Activated gamma-delta T cell (primary cell): ENCODE measurements around the gene ZDHHC4.
"Not testable (repeated sequence)": the region's sequence is repeated elsewhere in the genome, so short reads cannot be mapped to it uniquely, and the experiment has no call there.

Source experiments
- DNase-seq: peaks from one replicate; lab custom pipeline; 2025; lab: John Stamatoyannopoulos, UW

Gene ZDHHC4

DNA sequence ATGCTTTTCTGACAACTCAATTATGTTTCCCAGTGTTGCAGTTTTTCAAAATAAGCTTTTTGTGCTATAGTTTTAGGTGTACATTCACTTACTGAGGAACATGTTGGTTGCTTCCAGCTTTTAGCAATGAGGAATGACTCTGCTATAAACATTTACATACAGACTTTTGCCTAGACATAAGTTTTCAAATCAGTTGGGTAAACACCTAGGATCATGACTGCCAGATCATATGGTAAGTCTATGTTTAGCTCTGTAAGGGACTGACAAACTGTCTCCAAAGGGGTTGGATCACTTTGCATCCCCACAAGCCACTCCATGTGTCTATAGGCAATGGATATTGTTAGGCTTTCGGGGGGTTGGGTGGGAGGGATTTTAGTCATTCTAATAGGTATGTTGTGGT, 15.1 kb upstream of the ZDHHC4 start:
- DNase-seq, result no peak

DNA sequence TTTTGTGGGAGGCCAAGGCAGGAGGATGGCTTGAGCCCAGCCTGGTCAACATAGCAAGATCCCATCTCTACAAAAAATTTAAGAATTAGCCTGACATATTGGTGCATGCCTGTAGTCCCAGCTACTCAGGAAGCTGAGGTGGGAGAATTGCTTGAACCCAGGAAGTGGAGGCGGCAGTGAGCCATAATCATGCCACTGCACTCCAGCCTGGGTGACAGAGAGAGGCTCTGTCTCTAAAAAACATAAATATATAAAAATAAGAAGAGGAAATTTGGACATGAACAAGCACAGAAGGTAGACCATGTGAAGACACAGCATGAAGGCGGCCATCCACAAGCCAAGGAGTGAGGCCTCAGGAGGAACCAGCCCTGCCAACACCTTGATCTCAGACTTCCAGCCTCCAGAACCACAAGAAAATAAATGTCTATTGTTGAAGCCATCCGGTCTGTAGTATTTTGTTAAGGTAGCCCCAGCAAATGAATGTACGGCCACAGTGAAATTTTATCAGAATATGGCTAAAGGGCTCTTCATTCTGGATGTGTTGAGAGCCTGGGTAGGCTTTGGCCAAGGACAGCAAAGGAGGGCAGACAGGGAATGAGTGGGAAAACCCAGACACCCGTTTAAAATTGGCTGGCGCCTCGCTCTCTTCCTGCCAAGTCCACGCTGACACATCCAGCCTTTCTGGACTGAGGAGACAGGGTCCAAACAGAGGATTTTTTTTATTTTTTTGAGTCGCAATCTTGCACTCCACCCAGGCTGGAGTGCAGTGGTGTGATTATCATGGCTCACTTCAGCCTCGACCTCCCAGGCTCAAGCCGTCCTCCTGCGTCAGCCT, 13.1 kb upstream of the ZDHHC4 start:
- no peak for DNase-seq

DNA sequence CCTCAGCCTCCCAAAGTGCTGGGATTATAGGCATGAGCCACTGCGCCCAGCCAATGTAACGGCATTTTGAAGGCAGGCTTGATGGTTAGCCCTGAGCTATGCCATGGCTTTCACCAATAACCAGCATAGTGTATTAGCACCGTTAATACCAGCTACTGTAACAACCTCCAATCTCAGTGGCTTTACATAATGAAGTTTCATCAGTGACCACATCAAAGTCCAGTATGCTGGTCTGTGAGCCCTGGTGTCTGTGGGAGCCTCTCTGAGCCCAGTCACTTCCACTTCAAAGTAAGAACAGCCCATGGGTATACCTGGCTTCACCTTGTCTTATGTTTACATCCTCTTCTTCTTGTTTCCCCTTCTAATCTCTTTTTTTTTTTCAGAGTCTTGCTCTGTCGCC, 11.6 kb upstream of the ZDHHC4 start:
- DNase-seq, result no peak

DNA sequence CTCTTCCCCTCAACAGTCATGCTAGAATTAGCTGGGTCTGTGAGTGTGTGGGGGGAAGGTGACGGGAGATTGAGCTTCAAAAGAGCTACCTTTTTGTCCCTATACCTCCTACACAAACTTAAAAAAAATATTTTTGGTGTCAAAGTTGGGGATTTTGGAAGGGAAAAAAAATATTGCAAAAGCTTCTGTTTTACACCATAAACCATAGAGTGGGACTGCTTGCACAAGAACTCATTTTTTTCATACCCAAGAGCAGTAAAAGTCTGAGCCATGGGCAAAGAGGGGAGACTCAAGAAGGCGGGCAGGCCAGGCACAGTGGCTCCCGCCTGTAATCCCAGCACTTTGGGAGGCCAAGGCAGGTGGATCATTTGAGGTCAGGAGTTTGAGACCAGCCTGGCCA, 9.4 kb upstream of the ZDHHC4 start:
- no peak for DNase-seq

DNA sequence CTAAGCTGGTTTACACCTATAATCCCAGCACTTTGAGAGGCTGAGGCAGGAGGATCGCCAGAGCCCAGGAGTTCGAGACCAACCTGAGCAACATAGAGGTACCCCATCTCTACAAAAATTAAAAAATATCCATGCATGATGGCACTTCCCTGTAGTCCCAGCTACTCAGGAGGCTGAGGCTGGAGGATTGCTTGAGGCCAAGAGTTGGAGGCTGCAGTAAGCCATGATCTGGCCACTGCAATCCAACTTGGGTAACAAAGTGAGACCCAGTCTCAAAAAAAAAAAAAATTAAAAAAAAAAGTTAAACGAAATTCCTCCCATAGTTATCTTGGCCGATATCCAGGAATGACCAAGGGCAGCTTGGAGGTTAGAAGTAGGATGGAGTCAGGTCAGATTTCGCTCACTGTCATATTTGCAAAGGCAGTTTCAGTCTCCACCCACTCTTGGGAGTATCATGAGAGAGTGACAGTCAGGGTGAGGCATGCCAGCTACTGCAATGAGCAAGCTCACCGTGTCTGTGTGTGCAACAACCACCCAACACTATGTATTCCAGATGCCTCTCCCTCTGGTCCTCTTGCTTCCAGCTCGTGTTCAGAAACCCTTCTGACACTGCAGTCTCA, 6.0 kb upstream of the ZDHHC4 start:
- no peak for DNase-seq

DNA sequence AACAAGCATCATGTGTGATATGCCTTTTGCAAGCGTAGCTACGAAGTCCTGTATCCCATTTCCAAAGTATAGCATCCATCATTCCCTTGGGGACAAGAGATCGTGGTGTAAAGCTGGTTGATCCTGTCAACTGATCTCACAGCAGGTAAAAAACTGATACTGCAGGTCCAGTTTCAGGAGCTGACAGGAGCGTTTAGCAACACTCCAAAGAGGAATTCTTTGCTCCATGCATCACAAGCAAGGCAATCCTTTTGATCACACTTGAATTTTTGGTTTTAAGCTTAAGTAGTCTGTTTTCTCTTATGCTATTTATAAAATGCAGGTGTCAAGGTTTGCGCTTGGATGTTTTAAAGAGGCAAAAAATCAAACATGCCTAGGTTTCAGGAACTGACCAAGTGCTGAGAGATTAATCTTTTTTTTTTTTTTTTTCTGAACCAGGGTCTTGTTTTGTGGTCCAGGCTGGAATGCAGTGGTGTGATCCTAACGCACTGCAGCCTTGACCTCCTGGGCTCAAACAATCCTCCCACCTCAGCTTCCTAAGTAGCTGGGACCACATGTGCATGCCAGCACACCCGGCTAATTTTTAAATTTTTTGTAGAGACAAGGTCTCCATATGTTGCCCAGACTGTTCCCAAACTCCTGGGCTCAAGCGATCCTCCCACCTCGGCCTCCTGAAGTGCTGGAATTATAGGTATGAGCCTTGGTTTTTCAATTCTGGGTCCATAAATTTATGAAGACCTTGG, 1.8 kb upstream of the ZDHHC4 start:
- no peak for DNase-seq

DNA sequence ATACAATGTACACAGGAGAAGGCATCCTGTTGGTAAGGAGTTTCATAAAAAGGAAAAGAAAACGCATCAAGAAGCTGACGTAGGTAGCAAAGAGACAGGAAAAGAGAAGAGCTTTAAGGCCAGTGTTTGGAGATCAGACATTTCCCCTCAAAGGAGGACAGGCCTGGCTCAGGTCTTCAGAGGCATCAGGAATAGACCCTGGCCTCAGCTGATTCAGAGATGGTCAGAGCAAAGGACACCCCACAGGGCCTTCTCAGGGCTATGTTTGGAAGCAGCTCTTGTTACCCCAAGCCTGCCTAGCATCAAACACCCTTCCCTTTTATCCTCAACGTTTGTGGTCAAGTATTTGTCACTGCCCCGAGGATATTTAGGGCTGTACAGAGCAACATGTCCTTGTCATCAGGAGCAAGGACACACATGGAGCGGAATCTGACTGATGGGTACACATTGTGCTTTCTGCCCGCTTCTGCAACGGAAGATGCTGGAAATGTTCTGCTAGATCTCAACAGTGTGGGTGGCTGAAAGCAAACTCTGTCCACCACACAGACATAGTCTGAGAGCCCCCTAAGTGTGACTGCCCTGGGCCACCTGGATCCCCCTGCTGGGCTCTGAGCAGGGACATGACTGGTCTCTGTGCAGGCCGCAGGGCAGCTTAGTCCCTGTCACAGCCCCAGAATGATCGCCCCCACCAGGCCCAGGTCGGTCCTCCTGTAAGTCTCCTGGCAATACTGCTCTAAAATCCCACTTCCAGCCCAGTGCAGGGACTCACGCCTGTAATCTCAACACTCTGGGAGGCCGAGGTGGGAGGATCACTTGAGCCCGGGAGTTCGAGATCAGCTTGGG, 1.0 kb upstream of the ZDHHC4 start:
- no peak for DNase-seq

DNA sequence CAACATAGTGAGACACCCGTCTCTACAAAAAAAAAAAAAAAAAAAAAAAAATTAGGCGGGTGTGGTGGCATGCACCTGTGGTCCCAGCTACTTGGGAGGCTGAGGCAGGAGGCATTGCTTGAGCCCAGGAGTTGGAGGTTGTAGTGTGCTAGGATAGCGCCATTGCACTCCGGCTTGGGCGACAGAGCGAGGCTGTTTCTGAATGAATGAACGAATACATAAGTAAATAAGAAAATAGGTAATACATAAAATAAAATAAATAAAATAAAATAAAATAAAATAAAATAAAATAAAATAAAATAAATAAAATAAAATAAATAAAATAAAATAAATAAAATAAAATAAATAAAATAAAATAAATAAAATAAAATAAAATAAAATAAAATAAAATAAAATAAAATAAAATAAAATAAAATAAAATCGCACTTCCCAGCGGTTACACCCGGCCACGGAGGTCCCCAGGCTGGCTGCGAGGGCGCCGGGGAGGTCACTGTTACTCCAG, 336 bp upstream of the ZDHHC4 start:
- not testable (repeated sequence) for DNase-seq

DNA sequence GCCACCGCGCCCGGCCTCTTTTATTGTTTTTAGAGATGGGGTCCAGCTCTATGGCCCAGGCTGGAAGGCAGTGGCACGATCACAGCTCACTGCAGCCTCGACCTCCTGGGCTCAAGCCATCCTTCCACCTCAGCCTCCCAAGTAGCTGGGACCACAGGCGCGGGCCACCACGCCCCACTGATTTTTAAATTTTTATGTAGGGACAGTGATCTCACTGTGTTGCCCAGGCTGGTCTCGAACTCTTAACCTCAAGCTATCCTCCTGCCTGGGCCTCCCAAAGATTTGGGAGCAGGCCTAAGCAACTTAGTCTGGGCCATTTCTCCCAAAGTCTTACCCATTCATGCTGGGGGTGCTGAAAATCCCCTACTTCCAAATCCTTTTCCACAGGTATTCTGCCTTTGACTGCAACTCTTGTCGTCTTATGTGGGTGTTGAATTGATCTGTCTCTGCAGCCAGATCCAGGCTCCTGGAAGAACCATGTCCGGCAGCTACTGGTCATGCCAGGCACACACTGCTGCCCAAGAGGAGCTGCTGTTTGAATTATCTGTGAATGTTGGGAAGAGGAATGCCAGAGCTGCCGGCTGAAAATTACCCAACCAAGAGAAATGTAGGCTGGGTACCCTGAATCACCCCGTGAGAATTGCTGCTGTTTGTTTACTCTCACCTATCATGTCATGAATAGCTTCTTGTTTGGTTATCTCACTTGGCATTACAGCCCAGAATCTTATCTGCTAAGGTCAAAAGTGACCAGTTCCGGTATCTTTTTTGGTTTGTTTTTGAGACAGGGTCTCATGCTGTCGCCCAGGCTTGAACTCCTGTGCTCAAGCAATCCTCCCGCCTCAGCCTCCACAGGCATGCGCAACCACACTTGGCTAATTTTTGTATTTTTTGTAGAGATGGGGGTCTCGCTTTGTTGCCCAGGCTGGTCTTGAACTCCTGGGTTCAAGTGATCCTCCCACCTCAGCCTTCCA, 1.1 kb downstream of the ZDHHC4 start:
- no peak for DNase-seq

DNA sequence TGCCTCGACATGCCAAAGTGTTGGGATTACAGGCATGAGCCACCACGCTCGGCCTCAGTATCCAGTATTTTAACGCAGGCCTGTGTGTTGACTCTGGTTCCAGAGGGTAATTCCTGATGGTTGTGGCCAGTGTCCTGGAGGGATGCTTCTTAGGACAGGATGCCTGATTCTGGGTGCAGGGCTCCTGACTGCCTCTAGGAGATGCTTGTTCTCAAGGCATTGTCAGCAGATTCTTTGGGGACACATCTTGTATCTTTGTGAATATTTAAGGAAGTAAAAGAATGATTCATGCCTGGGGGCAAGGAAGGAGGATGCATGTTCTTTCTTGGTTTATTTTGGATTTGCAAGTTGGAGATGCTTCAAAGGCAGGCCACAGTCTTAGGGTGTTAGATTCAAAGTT, 2.2 kb downstream of the ZDHHC4 start:
- no peak for DNase-seq

DNA sequence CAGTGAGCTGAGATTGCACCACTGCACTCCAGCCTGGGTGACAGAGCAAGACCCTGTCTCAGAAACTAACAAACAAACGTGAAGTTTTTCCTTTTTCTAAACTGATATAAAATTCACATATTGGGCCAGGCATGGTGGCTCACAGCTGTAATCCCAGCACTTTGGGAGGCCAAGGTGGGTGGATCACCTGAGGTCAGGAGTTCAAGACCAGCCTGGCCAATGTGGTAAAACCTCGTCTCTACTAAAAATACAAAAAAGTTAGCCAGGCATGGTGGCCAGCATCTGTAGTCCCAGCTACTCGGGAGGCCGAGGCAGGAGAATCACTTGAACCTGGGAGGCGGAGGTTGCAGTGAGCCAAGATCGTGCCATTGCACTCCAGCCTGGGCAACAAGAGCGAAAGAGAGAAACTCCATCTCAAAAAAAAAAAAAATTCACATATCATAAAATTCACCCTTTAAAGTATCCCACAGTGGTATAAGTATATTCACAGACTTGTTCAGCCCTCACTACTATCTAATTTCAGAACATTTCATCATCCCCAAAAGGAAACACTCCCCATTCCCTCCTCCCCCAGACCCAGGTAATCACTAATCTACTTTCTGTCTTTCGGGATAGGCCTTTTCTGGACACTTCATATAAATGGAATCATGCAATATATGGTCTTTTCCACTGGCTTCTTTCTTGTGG, 8.6 kb downstream of the ZDHHC4 start:
- not testable (repeated sequence) for DNase-seq

DNA sequence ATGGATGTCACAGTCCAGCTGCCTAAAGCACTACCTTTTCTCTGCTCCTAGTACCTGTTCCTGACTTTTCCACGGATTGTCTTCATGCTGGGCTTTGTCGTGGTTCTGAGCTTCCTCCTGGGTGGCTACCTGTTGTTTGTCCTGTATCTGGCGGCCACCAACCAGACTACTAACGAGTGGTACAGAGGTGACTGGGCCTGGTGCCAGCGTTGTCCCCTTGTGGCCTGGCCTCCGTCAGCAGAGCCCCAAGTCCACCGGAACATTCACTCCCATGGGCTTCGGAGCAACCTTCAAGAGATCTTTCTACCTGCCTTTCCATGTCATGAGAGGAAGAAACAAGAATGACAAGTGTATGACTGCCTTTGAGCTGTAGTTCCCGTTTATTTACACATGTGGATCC, 11.3 kb downstream of the ZDHHC4 start:
- DNase-seq, result no peak

DNA sequence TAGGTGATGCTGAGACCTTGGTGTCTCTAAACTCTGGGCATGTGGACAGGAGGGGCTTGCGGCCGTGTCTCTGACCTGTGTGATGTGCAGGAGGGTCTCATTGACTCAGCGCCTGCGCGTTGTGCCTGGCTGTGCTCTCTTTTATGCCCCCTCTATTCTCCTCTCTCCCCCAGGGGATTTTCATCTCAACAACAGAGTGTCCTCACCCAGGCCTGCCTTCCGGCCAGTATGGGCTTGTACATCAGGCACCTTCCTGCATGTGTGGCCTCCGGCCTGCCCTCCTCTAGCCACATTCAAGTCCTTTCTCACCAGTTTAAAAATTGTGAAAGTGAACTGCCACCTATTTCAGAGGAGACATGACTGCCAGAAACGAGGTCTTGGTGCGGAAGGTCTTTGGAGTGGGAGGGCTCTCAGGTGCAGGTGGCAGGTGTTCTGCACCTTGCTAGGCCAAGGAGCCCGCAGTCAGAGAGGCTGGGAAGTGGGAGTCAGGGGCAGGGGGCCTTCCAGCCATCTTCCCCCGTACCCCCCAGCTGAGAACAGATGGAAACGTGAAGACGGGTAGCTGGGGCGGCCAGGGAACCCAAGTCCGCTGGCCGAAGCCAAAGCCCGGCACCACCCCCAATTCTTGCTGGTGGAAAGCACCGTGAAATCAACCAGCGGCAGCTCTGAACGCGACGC, 12.0 kb downstream of the ZDHHC4 start:
- DNase-seq, result no peak

DNA sequence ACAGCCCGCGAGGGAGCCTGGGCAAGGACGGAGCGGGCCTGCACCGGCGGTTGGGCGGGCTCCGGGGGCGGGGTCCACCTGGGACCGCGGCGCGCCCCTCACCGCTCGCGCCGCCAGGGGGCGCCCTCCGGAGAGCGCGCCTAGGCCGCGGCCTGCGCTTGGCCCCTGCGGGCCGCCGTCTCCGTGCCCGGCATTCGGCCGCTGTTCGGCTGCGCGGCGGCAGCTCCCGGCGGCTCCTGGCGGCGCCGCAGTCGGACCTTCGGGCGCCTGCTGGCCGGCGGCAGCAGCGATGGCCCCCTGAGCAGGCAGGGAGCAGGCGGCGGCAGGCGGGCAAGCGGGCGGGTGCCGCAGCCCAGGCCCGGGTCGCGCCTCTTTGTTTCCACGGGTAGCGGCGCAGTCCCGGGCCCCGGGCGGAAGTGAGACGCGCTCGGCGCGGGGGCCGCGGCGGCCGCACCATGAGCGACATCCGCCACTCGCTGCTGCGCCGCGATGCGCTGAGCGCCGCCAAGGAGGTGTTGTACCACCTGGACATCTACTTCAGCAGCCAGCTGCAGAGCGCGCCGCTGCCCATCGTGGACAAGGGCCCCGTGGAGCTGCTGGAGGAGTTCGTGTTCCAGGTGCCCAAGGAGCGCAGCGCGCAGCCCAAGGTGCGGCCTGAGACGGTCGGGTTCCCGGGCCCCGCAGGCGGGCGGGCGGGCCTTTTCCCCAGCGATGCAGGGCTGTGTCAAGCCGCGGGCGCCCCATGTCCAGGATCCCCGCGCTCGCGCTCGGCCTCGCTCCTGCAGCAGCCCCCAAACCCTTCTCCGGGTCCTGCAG, 12.8 kb downstream of the ZDHHC4 start, which contains the start of gene INTS15:
Gene INTS15, plus strand, starts transcription at position 193 of the 816 bp plus-strand sequence. Its CDS starts 263 bp downstream, at position 456.
- DNase-seq, result peak; percentile 74

DNA sequence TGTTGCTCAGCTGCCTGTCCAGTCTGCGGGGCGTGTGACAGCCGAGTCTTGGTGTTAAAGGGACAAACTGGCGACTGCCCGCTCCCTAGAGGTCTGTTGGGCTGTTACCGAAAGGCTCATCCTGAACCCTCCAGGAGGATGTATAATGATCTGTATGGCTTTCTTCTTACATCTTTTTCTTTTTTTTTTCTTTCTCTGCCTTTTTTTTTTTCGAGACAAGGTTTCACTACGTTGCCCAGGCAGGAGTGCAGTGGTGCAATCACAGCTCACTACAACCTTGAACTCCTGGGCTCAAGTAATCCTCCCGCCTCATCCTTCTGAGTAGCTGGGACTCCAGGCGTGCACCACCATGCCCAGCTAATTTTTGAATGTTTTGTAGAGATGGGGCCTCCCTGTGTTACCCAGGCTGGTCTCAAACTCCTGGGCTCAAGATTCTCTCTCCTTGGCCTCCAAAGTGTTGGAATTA, 13.4 kb downstream of the ZDHHC4 start:
- DNase-seq, result no peak

DNA sequence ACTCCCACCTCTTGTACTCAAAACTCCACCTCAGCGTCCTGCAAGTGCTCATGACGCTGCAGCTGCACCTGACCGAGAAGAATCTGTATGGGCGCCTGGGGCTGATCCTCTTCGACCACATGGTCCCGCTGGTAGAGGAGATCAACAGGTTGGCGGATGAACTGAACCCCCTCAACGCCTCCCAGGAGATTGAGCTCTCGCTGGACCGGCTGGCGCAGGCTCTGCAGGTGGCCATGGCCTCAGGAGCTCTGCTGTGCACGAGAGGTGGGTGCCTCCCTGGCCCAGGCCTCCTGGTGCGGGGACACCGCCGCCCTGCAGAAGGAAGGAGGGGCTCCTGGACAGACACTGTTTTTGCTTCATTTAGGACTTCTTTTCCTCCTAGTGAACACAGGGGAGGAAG, 22.8 kb downstream of the ZDHHC4 start:
- no peak for DNase-seq

DNA sequence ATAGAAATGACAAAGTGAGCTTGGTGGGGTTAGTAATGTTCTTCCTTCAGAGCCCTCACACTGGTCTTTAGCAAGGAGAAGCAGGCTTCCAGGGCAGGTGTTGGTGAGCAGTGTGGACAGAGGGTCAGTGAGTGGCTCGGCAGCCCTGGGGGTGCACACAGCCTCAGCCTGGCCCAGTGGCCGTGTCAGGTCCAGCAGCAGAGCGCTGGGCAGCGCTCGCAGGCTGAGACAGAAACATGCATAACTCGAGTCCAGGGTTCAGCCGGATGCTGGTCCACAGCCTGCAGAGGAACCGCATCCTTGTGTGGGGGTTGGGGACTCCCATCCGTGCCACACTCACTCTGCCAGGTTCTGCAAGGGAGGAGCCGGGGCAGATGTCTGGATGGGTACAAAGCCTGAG, 27.2 kb downstream of the ZDHHC4 start:
- DNase-seq, result no peak

DNA sequence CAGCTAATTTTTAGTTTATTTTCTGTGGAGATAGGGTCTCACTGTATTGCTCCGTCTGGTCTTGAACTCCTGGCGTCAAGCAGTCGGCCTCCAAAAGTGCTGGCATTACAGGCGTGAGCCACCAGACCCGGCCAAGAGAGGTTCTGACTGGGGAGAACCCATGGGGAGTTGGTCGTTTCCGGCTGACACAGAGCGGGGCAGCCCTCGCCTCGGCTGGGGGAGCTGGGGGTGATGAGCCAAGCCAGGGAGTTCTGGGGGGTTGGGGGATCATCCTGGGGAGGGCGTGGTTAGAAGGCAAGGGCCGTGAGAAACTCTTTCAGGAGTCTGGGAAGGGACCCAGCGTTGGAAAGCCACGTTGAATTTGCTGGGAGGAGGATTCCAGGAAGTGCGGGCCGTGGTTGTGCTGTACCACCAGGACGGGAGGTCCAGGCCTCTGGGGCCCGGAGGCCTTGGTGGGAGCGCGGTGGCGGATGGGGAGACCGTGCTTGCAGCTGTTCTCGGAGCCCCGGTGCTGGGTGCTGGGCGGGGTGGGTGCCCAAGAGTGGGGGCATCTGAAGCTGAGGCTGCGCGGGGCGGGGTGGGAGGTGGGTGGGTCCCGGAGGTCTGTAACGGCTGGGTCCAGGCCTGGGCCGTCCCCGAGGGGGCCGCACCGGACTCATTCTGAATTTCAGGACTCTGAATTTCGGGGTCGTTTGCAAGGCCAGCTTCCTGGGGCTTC, 29.8 kb downstream of the ZDHHC4 start:
- DNase-seq, result no peak
